Sigmoid colon (tissue), 7 donors: ENCODE measurements around the gene CLEC16A. TPM values are rescaled to one million over a fixed set of nuclear protein-coding genes. Genes with fewer than 3 reads are reported as not detected.

Source experiments
- DNase-seq: peaks from one replicate; pipeline ENCODE4 v3.0.0-alpha.2; 2019
- H3K27ac ChIP-seq, 4 donors: fragments of 200-600 bp; sonication (generic); one replicate each; pipeline ENCODE4 v1.5.1; 2016 to 2019; ENCODE audit warnings: mild to moderate bottlenecking in 1 of 4
- H3K27me3 ChIP-seq, 3 donors: fragments of 200-600 bp; sonication (generic); one replicate each; pipeline ENCODE4 v1.5.1; 2019; ENCODE audit warnings: mild to moderate bottlenecking in 1 of 3
- H3K36me3 ChIP-seq, 4 donors: fragments of 200-600 bp; sonication (generic); one replicate each; pipeline ENCODE4 v1.5.1; 2016 to 2019
- H3K4me1 ChIP-seq, 4 donors: fragments of 200-600 bp; sonication (generic); one replicate each; pipeline ENCODE4 v1.5.1; 2017 to 2019
- H3K4me3 ChIP-seq, 4 donors: fragments of 200-600 bp; sonication (generic); one replicate each; pipeline ENCODE4 v1.5.1; 2017 to 2019; ENCODE audit warnings: mild to moderate bottlenecking in 2 of 4, moderate library complexity in 1 of 4
- H3K9me3 ChIP-seq, 4 donors: fragments of 200-600 bp in 3 of 4; sonication (generic) in 3 of 4; one replicate each; pipeline versions ENCODE4 v1.5.1 to v1.6.1; 2013 to 2019
- EP300 ChIP-seq, 4 donors: sonication (generic); formaldehyde crosslinking; IDR thresholded peaks; one replicate each; pipeline ENCODE4 v1.6.1; 2017; ENCODE audit warnings: antibody characterized with exemption in 4 of 4
- POLR2A ChIP-seq, 2 donors: fragments of 450-650 bp; IDR thresholded peaks; one replicate each; pipeline ENCODE4 v1.6.1; 2016; ENCODE audit warnings: antibody characterized with exemption in 2 of 2, mild to moderate bottlenecking in 2 of 2, moderate library complexity in 2 of 2
- POLR2AphosphoS5 ChIP-seq, 4 donors: sonication (generic); formaldehyde crosslinking; IDR thresholded peaks; one replicate each; pipeline ENCODE4 v1.6.1; 2017; ENCODE audit warnings: antibody characterized with exemption in 4 of 4
- WGBS, 2 donors: extraction: QIAGEN DNeasy Blood & Tissue Kit; methylation state at CpG; one replicate each; pipeline ENCODE4 v1.1.7; 2013; 5-methylcytosine and 5-hydroxymethylcytosine counted together
- intact Hi-C: fragments of 100-400 bp; cut with DNase I; formaldehyde crosslinking; loops from one replicate; pipeline ENCODE4 v1.15.1; 2023
- polyA plus RNA-seq, 3 donors: library from polyadenylated mRNA; stranded (reverse); fragments of 200-250 nt; gene quantifications; one replicate each; pipeline ENCODE4 v1.2.3, GENCODE V29; 2013
- total RNA-seq, 4 donors: library from RNA; depleted of rRNA; stranded (reverse); fragments of >200 nt; gene quantifications; one replicate each; pipeline ENCODE4 v1.1.0, GENCODE V29; 2016
- TF ChIP-seq, protein P1 (sequence below), 4 experiments: fragments of 450-650 bp in 3 of 4; fragments of 200-600 bp in 1 of 4; IDR thresholded peaks; one replicate each; pipeline ENCODE4 v1.5.1; 2016 to 2019; ENCODE audit warnings: antibody characterized with exemption in 4 of 4, mild to moderate bottlenecking in 3 of 4, moderate library complexity in 2 of 4
- donor health status: healthy with polysubstance abuse.
- donor health status: Bipolar disorder and iron deficiency.
- donor health status: healthy.

The CLEC16A gene
- total and polyA plus RNA-seq, 7 donors: 9.6 to 35.2 (median 24.6) TPM

DNA sequence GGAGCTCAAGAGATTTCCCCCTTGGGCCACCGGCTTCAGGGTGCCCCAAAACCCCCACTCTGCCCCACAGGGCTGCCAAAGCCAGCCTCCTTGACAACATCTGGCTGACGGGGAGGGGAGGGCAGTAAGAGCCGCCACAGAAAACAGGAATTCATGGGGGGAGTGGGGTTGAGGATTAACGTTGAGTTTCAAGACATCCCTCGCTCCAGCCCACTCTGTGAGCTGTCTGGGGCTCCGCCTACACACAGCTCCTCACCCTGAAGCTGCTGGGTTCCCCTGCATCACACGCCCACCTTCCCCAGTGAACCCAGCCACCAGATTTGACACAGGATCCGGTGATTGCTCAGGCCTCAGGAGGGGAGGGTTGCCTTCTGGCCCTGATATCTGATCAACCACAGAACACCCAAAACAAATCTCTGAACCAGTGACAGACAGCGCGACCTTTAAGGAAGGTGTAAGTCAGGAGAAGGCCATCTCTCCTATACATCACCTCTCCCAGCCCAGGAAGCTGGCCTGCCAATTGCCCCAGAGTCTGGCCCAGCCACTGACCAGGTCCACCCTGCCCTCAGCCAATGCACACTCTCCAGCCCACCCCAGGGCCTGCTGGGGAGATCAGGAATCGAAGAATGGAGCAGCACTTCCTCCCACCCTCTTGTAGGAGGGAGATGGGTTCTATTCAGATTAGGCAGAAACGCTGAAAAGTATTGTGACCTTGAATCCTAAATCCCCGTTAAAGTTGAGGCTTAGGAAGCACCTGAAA lies 132.1 kb downstream of the CLEC16A start:
- no peak overlapping the region for H3K4me3 ChIP-seq
- intact Hi-C loops: loop anchor here (5.0 kb wide), 2 partner anchors 94 to 181 kb away; partner anchors contain the start of gene SOCS1
- H3K36me3 ChIP-seq: no peaks in the 10 kb centered on the region
- peak overlapping the region in 3 of 4 donors; percentile 80 to 87 (median 83) for H3K27ac ChIP-seq
- DNase-seq: peak; percentile 60
- no peaks in the 10 kb centered on the region for H3K9me3 ChIP-seq
- 70 to 89% methylated on average over 13 of the region's 13 CpGs for WGBS, 2 donors
- TF ChIP-seq POLR2AphosphoS5 (IDR thresholded peaks at IDR 0.05) (no peak), POLR2A (IDR thresholded peaks at IDR 0.05) (no peak), EP300 (IDR thresholded peaks at IDR 0.05) (no peak)
- TF ChIP-seq, protein P1, sequence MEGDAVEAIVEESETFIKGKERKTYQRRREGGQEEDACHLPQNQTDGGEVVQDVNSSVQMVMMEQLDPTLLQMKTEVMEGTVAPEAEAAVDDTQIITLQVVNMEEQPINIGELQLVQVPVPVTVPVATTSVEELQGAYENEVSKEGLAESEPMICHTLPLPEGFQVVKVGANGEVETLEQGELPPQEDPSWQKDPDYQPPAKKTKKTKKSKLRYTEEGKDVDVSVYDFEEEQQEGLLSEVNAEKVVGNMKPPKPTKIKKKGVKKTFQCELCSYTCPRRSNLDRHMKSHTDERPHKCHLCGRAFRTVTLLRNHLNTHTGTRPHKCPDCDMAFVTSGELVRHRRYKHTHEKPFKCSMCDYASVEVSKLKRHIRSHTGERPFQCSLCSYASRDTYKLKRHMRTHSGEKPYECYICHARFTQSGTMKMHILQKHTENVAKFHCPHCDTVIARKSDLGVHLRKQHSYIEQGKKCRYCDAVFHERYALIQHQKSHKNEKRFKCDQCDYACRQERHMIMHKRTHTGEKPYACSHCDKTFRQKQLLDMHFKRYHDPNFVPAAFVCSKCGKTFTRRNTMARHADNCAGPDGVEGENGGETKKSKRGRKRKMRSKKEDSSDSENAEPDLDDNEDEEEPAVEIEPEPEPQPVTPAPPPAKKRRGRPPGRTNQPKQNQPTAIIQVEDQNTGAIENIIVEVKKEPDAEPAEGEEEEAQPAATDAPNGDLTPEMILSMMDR (IDR thresholded peaks at IDR 0.05): no peak
- peaks cover 0 to 70% (median 66%) of the 10 kb centered on the region in 4 donors for H3K4me1 ChIP-seq
- no peaks in the 10 kb centered on the region for H3K27me3 ChIP-seq

DNA sequence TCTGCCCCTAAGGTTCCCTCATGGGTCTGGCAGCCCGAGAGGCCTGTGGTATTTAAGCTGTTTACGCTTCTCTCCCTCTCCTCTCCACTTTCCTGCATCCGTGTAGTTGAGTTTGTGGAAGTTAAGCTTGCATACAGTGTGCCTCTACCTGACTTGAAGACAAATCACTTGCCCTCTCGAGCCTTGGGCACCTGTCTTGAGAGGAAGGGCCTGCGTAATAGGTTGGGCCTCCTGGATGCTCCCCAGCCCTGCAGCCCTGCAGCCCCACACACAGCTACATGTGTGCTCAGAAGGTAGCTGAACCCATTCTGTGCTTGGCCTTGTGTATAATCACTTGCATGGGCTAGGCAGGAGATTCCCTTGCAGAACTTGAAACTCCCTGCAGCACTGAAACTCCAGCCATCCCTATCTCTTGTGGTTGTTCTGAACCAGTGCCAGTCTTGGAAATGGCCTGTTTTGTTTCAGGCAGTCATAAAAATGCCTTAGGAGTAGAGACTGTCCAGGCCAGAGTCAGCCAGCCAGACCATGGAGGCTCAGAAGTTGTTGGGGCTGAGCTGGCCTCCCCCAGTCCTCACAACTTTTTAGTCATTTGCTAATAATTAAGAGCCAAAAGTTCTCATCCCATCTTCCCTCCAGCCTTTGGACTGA lies 134.6 kb downstream of the CLEC16A start:
- H3K4me3 ChIP-seq: no peak overlapping the region
- H3K36me3 ChIP-seq: no peaks in the 10 kb centered on the region
- no peaks in the 10 kb centered on the region for H3K9me3 ChIP-seq
- 84 to 89% methylated on average over 5 of the region's 5 CpGs for WGBS, 2 donors
- intact Hi-C loops: loop anchor here (1.0 to 5.0 kb wide), 4 partner anchors 21 to 178 kb away; partner anchors contain the start of gene SOCS1
- H3K27me3 ChIP-seq: no peaks in the 10 kb centered on the region
- TF ChIP-seq, protein P1 (IDR thresholded peaks at IDR 0.05): no peak
- peak; percentile 99 to 100 (median 100) for TF ChIP-seq POLR2AphosphoS5 (IDR thresholded peaks at IDR 0.05)
- no peak for TF ChIP-seq POLR2A (IDR thresholded peaks at IDR 0.05)
- TF ChIP-seq EP300 (IDR thresholded peaks at IDR 0.05): peak; percentile 75 to 91 (median 90)
- H3K4me1 ChIP-seq: peaks cover 0 to 71% (median 62%) of the 10 kb centered on the region in 4 donors
- peak; percentile 94 for DNase-seq
- H3K27ac ChIP-seq: peak overlapping the region; percentile 59 to 87 (median 82)

DNA sequence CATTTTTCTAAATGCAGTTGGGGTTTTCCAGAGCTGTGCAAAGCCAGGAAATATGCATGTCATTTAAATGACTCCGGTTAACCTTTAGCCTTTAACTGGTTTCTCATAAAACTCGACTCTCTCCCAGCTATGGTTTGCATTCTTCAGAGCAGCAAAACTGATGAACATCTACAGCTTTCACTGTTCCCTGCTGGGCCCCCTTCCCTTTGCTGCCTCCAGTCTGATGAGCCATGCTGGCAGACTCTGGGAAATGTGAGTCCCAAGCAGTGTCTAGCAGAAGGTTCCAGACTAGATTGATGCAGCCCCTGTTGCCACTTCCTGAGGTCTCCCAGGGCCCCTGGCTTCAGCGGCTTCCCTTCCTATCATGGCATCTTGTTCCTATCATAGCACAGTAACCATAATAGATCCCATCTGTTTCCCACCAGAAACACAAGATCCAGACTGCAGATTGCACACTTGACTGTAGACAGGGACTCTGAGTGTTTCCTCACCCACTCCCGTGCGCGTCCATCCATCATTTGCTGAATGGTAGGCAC lies 135.4 kb downstream of the CLEC16A start:
- Histone ChIP-seq H3K9me3 (no peaks in the 10 kb centered on the region), H3K4me3 (no peak overlapping the region), H3K27ac (peak overlapping the region in 3 of 4 donors; percentile 80 to 87 (median 83)), H3K4me1 (peaks cover 0 to 74% (median 67%) of the 10 kb centered on the region in 4 donors), H3K36me3 (no peaks in the 10 kb centered on the region), H3K27me3 (no peaks in the 10 kb centered on the region)
- DNase-seq: peak; percentile 68
- intact Hi-C loops: loop anchor here (2.0 to 5.0 kb wide), 3 partner anchors 53 to 178 kb away; partner anchors contain the start of gene SOCS1
- TF ChIP-seq EP300 (IDR thresholded peaks at IDR 0.05) (no peak), POLR2AphosphoS5 (IDR thresholded peaks at IDR 0.05) (peak in 3 of 4 donors; percentile 13 to 63 (median 57))
- 48 to 51% methylated on average over 6 of the region's 6 CpGs for WGBS, 2 donors

DNA sequence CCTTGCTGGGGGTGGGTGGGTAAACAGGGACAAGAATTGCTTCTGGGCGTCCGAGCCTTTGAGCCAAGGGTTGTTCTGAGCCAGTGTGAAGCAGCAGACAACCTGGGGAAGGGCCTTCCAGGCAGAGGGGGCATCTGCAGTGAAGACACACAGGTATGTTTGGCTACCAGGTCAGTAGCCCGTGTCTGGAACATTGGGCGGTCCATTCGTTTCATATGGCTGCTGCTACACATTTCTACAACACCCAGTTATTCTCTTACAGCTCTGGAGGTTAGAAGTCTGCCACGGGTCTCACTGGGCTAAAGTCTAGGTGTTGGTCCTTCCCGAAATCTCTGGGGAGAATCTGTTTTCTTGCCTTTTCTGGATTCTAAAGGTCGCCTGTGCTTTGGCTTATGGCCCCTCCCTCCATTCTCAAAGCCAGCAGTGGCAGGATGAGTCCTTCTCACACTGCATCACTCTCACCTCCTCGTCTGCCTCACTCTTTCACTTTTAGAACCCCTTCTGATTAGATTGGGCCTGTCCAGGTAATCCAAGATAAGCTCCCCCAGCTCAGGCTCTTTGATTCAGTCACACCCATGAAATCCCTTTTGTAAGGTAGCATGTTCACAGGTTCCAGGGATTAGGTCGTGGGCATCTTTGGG lies 136.1 kb downstream of the CLEC16A start:
- 85 to 87% methylated on average over 10 of the region's 10 CpGs for WGBS, 2 donors
- intact Hi-C loops: no loop called here
- Histone ChIP-seq H3K4me1 (peaks cover 0 to 82% (median 74%) of the 10 kb centered on the region in 4 donors), H3K9me3 (no peaks in the 10 kb centered on the region), H3K4me3 (no peak overlapping the region), H3K36me3 (no peaks in the 10 kb centered on the region), H3K27ac (peak overlapping the region in 3 of 4 donors; percentile 80 to 87 (median 83)), H3K27me3 (no peaks in the 10 kb centered on the region)
- TF ChIP-seq POLR2A (IDR thresholded peaks at IDR 0.05) (no peak), EP300 (IDR thresholded peaks at IDR 0.05) (no peak), POLR2AphosphoS5 (IDR thresholded peaks at IDR 0.05) (no peak)
- TF ChIP-seq, protein P1 (IDR thresholded peaks at IDR 0.05): no peak
- DNase-seq: no peak
